ENCODE data around the gene RGMA.

RGMA gene

DNA sequence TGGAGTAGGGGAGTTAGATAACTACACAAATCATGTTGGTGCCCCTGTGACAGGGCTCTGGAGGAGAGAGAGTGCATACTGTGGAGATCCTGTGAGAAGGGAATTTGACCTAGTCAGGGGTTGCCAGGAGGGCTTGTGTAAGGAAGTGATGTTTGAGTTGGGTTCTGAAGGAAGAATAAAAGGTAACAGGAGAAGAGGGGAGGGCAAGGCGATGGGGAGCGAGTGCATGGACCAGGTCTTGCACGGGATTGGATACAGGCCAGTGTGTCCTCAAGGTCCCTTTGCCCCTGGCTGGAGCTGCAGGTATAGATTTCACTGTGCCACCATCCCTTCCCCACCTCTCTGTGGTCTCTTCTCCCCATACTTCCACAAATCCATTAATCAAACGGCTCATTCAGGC, 83.9 kb downstream of the RGMA start:
- DNase-seq: no peak

DNA sequence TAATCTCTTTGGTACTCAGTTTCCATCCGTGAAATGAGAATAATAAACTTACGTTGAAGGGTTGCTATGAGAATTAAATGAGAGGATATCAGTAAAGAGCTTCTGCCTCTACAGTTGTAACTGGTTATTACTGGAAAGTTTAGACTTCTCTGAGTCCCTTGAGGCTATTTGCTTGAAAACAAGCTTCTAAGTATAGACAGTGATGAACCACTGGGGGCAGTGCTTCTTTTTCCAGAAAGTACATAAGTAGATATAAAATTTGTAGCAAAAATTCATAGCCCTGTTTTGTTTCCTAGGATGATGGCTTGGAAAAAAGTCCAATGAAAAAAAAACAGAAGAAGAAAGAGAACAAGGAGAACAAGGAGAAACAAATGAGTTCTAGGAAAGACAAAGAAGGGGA, 87.1 kb downstream of the RGMA start:
- no peak for DNase-seq

- DNase-seq: no peak
These were observed 87.9 kb downstream of the RGMA start for GRCh38 chr15:93001156-93001555.

DNA sequence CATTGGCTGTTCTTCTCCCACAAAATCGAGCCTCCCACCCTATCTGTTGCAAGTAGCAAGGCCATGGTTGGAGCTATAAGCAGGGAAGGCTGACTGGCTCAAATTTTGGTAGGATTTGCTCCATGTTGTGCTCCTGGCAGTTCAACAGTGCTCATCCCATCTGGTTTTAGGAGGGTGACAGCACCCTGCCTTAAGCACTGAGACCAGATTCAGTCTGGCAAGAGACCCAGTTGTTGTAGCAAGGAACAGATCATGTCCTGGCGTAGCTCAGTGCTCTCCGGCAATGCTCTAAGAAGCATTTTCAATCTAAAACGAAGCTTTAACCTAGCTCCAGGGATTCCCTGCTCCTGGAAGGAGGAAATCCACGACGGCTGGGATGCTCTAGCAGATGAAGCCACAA, 91.2 kb downstream of the RGMA start:
- no peak for DNase-seq

DNA sequence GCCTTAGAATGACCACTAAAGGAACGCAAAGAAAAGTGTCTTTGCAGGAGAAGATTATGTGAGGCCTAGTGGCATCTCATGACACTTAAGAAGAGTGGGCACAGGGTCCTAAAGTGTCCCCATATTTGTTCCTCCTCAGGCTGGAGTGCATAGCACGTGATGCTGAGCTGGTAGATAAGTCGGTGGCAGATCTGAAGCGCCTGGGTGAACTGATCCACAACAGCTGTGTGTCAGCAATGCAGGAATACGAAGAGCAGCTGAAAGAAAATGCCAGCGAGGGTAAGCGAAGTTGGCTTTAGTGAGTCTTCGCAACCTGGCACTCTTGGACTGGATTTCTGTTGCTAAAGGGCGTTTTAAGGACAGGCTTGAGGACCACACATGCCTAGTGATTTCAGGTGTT, 96.3 kb downstream of the RGMA start:
- no peak for DNase-seq

GRCh38 chr15:92990031-92990430, 99.0 kb downstream of the RGMA start:
- DNase-seq: no peak

- no peak for DNase-seq
These were observed 99.5 kb downstream of the RGMA start for GRCh38 chr15:92989470-92989869.
